ENCODE data around the gene MAP2K5.

GRCh38 chr15:67781061-67781460 lies 238.6 kb downstream of the MAP2K5 start:
- no peak for TF ChIP-seq EZH2 (optimal IDR thresholded peaks at IDR 0.05; ENCODE audit: low read depth, low read length)
- TF ChIP-seq CTCF (IDR thresholded peaks at IDR 0.05; ENCODE audit: low read length) = no peak

Data from MM.1S (cell line).